Dedifferentiated amniotic fluid mesenchymal stem cell (primary cell): ENCODE data around the gene RSPH1.
"Not testable (repeated sequence)": the region's sequence is repeated elsewhere in the genome, so short reads cannot be mapped to it uniquely, and the experiment has no call there.

ENCODE experiments used
- DNase-seq: peaks from one replicate; pipeline ENCODE4 v3.0.0-alpha.2; 2016; ENCODE audit errors: extremely low spot score

The RSPH1 gene

GRCh38 chr21:42489006-42489563 is 6.9 kb downstream of the RSPH1 start:
- no peak for DNase-seq

- no peak for DNase-seq
Measured at GRCh38 chr21:42486531-42486930, 9.5 kb downstream of the RSPH1 start.

GRCh38 chr21:42486072-42486471 is 10.0 kb downstream of the RSPH1 start:
- DNase-seq: no peak

- DNase-seq: no peak
Measured at GRCh38 chr21:42484966-42485365, 11.1 kb downstream of the RSPH1 start.

- no peak for DNase-seq
Measured at GRCh38 chr21:42481169-42481568, 14.9 kb downstream of the RSPH1 start.

- DNase-seq: no peak
Measured at GRCh38 chr21:42480736-42481135, 15.3 kb downstream of the RSPH1 start.

- no peak for DNase-seq
Measured at GRCh38 chr21:42479582-42479981, 16.4 kb downstream of the RSPH1 start.

GRCh38 chr21:42478504-42478903 is 17.5 kb downstream of the RSPH1 start:
- DNase-seq: no peak

- no peak for DNase-seq
Measured at GRCh38 chr21:42476388-42477331, 19.4 kb downstream of the RSPH1 start.

- DNase-seq: no peak
Measured at GRCh38 chr21:42475526-42476387, 20.3 kb downstream of the RSPH1 start.

- DNase-seq: no peak
Measured at GRCh38 chr21:42475036-42475435, 21.0 kb downstream of the RSPH1 start.

GRCh38 chr21:42474043-42474831 is 21.8 kb downstream of the RSPH1 start:
- DNase-seq: no peak

GRCh38 chr21:42473498-42474042 is 22.5 kb downstream of the RSPH1 start:
- no peak for DNase-seq

- DNase-seq: no peak
Measured at GRCh38 chr21:42472521-42472920, 23.5 kb downstream of the RSPH1 start.

GRCh38 chr21:42471716-42472330 is 24.2 kb downstream of the RSPH1 start:
- DNase-seq: no peak

GRCh38 chr21:42471206-42471605 is 24.8 kb downstream of the RSPH1 start:
- no peak for DNase-seq

- DNase-seq: not testable (repeated sequence)
Measured at GRCh38 chr21:42469726-42470125, 26.3 kb downstream of the RSPH1 start.

GRCh38 chr21:42469272-42469671 is 26.8 kb downstream of the RSPH1 start:
- DNase-seq: no peak

GRCh38 chr21:42468491-42469131 is 27.4 kb downstream of the RSPH1 start:
- DNase-seq: no peak
